NCI-H2196 treated with DMSO at 0.1 percent for 48 hours (cell line): ENCODE measurements around the gene APBA1.

ENCODE experiments used
- DNase-seq: peaks from one replicate; lab custom pipeline; 2025; ENCODE audit not compliant: unreplicated experiment; lab: John Stamatoyannopoulos, UW

Gene APBA1

DNA sequence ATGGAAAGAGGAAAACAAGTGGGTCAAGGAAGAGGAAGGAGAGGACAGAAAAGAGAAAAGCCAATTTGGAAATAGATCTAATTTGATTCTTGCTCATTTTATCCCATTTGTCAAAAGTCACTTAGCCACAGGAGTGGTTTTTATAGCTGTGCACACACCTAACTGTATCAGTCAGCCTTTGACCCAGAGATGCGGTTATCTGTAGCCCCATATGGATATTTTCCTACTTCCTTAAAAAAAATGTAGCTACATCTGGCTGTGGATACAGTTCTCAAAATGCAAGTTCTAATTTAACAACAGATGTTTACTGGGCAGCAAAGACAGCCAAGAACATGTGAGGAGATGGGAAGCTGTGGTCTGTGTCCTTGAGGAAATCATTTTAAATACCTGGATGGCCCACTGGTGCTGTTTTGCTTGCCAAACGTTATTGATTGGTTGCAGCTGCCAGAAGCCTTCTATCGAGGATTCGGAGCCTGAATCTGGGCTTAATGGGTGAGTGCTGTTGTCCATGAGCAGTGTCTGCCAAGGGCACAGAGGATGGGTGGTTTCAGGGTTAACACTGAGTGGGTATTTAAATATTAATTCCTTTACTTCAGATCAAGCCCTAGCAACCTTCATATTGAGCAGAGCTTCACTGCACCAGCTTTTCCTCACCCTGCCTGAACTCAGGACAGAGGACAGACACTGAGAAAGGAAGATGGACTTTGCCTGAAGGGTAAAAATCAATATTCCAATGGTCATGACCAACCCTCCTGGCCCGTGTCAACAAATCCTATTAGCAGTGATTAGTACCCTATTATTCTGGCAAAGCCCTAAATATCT, 92.2 kb downstream of the APBA1 start:
- DNase-seq: no peak

DNA sequence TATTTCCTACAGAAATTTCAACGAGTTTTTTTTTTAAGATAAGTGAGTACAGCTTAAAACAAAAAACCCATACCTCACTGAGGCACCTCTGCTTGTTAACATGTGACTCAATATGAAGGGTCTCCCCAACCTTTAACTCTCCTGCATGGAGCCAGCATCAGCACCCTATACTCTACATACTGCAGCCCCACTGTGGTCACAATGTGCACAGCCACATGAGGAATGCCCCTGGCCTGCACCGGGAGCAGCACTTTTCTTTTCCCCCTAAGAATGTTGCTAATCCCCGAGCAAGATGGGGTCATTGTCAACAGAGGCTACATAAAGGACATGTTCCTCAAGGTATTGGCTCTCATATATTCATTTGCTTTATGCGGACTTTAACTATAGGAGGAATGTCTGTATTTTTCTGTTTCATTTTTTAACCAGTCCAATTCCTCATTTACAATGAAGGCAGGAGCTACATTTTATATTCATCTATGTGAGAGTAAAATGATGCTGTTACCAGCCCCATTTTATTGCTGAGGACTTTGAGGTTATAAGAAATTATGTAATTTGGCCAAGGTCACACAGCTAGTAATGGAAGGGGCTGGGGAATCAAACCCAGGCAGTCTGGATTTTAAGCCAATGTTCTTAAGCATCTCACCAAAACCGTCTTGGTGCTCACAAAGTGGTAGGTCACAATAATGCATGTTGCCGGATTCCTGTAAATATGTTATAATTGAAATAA, 93.0 kb downstream of the APBA1 start:
- DNase-seq: no peak

DNA sequence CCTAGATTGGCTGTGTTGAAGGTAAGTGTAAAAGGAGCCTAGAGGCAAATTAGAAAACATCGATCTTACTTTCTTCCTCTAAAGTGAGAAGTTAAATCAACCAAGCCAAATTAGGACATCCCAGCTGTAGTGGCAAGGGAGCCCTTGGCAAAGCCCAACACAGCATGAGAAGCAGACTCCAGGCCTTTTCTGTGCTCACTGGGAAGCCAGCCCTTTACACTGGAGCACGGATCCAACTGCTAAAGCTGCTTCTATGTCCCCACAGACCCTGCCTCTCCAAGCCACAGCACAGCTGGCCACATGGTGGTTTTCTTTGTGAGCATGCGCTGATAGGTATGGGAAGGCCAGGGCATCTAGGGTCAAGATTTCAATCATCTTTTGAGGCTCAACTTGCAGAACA, 94.1 kb downstream of the APBA1 start:
- DNase-seq: no peak

DNA sequence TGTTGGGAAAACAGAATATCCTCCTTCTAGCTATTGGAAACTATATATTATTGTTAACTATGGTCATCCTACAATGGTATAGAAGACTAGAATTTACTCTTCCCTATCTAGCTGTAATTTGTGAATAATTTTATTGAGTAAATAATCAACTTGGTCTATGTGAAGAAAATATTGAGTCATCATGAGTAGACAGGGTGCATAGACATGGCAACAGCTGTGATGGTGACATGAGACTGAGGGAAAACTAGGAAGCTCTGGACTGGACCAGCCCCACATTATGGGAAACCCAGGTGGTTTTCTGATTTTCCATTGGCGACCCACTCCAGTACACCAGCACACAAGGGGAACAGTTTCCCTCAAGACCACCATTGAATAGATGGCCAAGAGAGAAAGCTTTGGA, 95.0 kb downstream of the APBA1 start:
- no peak for DNase-seq

DNA sequence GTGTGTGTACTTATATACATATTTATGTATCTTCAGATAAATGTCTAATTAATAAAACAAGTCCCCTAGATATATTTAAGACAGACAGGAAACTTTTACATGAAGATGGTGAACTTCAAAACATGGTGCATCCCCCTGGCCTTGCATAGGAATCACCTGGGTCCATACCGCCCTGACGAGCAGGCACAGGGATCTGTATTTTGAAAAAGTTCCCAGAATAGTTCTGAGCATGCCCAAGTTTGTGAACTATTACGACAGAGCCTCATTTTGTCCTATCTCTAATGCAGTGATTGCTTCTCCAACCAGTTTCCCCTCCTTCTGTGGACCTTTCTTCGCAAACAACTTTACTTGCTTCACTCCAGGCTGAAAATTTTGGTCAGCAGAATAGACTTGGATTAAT, 98.1 kb downstream of the APBA1 start:
- no peak for DNase-seq

DNA sequence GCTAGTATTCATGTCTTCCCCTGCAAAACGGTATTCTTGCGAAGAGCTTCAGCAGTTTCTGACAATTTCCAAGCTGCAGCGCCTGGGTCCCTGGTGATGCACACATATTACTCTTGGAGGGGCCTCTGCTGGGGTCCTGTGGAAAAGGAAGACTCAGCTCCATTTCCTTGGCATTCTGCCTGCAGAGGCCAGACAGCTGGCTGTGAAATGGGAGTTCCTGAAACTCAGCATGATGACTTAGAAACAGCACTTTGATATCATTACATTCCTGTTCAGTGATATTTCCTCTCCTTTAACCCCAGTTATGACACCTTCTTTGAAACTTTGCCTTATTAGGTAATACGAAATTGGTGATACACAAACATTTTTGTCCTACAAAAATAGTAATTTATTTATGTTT, 98.5 kb downstream of the APBA1 start:
- no peak for DNase-seq

DNA sequence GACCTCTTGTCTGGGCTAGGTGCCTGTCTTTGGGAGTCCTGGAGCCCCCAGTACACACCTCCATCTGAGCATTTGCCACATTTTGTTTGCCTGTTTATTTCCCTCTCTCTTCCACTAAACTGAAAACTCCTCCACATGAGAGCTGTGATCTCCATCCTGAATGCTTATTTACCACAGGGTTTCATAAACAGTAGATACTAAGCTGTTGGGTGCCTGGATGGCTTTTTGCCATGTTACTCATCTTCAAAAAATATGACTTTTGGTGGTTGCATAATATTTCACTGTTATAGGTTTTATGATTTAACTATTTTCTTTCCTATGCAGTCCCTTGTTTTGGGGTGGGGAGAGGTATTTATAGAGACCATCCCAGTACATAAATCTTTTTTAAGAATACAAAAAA, 99.6 kb downstream of the APBA1 start:
- DNase-seq: no peak

DNA sequence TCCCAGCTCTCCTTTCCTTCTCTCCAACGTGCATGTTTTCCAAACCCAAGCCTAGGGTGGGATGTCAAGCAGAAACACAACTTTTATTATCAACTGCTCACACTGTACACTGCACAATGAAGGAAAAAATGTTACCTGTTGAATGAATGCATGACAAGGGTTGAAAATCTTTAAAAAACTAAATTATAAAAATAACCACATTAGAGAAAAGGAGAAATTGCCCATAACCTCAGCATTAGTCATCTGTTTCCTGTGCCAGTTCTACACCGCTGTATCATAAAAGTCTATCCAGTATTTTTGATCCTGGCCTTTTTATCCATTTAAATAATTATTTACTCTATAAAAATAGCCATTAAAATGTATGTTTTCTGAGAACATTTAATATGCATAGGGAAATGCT, 101.1 kb downstream of the APBA1 start:
- no peak for DNase-seq

DNA sequence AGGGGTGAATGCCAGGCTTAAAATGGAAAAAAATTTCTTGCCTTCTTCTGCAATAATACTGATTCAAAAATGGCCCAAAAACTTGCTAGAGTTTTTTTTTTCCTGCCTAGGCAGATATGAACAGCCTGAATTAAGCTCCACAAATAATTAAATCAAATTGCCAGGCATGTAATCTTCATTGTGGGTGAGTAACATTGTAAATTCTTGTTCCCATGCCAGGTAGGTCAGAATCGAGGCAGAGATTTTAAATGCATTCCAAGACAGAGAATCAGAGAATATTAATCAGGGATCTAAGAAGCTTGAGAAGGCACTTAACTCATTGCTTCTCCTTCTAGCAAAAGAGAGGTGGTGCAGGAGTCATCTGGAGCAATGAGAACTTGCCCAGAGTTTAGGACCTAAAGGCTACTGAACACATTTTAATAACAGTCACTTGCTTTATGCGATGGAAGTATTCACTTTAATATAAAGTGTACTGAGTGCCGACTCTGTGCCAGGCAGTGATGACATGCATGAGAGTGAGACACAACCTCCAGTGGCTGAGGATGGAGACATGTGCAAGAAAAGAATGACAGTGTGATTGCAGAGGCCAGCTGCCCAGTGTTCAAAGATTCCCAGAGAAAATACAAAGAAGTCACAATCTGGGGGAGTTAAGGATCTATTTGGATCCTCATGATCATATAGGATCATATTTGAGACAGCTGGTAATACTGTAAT, 102.3 kb downstream of the APBA1 start:
- no peak for DNase-seq

DNA sequence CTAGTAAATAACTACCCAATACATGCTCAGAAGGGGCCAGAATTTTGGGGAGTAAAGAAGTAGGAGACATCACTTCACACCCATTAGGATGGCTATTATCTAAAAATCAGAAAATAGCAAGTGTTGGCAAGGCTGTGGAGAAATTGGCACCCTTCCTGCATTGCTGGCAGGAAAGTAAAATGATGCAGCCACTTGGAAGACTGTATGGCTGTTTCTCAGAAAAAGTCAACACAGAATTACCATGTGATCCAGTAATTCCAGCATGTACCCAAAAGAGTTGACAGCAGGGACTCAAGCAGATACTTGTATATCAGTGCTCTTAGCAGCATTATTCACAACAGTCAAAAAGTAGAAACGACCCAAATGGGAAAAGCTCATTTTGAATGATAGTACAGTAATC, 107.6 kb downstream of the APBA1 start:
- DNase-seq: no peak

DNA sequence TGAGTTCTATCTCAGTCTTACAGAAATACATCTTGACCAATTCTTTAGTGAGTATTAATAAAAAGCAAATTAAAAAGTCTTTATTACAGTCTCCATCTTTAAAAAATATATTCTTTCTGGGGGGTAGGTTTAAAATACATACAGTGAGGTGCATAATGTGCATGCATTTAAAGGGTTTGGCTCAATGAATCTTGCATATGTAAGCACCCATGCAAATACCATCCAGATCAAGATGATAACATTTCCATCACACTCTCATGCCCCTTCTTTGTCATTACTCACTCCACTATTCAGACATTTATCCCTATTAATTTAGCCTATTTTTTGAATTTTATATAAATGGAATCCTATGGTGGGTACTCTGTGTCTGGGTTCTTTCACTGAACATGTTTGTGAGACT, 113.0 kb downstream of the APBA1 start:
- no peak for DNase-seq

DNA sequence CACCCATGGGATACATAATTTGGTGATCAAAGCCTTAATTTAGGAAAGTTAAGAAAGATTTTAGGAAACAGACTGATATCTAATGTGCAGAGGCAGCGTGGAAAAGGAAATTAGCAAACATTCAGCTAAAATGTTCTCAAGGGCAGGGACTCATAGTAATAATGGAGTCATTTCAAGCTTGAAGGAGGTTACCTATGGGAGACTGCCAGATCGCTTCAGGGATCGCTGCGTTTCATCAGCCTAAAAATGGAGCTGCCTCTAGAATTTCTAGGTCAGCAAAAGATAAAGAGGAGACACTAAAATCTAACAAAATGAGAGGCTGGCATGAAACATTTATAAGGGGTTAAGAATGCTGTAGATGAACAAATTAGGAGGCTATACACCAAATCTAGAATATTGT, 115.5 kb downstream of the APBA1 start:
- DNase-seq: no peak

DNA sequence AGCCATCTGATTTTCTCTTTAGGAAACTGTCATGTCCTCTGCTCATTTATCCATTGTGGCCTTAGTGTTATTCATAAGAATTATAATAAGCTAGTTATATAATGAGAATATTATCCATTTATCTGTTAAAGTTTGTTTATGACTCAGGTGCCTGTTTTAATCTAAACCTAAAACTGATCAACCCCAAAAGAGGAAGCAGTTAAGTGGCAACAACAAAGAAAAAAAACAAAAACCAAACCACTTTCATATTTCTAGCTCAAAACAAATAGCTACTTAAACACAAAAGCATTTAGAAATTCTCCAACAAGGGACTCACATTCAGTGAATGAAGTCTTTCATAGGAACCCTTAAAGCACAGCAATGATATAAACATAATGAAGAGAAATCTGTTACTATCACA, 116.4 kb downstream of the APBA1 start:
- DNase-seq: no peak

DNA sequence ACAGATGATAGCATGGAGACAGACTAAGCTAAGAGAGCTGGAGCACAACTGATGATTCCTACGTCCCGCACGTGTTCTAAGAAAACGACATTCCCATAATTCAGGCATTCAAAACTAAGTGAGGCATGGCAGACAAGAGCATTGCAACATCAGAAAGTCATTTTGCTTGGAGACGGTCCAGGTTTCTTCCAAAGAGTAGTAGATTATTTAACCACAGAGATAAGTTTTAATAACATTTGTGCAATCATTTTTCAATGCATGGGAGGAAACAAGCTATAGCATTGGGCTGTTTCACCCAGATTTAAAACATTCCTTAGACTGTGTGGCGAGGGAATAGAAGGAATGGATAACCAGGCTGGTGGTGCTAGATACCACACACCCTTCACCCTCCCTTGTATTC, 117.2 kb downstream of the APBA1 start:
- DNase-seq: no peak

DNA sequence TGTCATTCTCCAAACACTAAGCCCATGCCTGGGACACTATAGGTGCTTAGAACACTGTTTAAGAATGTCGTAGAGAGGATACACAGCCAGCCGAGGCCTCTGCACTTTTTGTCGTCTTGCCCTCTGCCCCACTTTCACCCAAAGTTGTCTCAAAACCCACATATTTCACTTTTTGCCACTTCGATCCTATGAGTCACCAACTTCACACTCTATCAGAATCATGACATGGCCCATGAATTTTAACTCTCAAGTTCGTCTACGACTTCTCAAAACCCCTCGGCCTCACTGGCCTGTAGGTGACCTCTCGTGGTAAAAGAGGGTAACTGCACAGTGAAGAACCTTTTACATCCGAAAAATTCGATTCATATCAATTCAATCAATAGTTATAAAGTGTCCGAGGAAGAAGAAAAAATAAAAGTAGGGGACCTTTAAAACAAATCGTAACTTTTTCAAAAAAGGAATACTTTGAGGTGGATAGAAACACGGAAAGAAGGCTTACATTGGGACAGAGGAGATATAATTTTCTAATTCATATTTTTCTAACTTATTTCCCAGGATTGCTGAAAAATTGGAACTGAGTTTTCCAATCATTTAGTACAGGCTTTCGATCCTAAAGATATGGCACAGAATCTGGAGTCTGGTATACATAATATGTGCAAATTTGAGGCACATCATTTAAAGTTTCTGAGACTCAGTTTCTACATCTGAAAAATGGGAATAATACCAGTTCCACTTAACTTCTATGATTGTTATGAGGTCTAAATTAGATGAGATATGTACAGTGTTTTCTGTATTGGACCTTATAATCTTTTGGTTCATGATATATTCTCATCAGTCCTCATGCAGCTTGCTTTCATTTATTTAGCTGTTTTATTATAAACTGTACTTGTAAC, 122.6 kb downstream of the APBA1 start:
- peak; percentile 12 for DNase-seq

DNA sequence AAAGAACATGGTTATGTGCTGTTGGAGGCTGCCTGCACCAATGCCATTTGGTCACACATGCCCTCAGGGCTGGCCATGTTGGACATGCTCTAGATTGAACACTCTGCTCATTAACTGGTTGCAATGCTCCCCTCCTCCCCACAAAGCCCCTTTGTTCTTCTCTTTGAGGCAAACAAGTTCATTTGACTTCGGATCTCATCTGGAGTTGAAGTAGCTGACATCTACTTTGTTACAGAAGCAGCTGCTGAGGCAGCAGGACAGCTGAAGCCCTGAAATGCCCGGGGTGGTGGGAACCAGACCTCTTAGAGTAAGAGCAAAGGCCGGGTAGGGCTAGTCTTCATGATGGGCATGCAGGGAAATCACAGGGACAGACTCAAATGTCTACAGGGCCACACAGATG, 123.5 kb downstream of the APBA1 start:
- DNase-seq: no peak

DNA sequence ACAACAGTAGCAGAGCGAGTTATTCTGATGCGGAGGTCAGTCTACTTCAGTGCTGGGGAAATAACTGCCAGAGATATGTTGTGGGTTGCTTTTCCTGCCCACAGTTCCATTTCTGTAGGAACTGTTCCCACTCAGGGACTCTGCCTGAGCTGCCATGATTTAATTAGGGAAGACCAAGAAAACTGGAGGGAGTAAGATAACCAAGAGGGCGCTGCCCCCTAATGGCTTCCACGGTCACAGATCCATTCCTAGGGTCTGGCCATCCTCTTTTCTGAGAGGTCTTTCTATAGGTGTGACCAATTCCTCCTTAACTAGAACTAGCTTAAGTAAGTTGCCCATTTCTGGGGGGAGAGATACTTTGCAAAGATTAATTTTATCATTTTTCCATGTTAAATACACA, 125.9 kb downstream of the APBA1 start:
- DNase-seq: no peak

DNA sequence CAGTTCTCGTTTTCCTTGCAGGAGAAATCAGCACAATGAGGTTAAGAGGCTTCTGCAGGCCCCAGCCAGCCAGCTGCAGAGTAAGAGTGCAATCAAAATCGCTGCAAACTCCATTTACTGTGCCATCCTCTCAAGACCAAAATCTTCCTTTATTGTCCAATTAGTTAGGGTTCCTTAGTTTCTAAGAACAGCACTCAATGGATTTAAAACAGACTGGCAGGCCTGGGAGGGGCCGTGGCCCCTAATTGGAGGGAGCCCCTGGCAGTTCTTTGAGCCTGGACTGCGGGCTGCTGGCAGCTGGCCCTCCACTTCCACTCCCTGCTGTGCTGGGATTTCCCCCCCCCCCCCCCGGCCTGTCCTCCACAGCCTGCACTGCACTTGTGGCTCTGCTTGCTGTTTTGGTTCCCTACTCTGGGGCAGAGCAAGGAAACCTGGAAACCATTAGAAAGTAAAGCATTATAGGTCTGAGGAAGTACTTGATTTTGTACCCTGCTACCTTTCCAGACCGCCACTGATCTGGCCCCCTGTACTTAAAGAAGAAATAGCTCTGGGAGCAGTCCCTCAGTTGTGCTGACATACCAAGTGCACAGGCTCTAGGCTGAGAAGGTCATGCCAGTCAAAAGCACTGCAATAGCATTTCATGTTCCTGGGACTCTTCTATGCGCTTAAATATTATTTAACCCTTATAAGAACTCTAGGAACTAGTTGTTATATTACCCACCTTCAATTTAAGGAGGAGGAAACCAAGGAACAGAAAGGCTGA, 129.0 kb downstream of the APBA1 start:
- DNase-seq: no peak

DNA sequence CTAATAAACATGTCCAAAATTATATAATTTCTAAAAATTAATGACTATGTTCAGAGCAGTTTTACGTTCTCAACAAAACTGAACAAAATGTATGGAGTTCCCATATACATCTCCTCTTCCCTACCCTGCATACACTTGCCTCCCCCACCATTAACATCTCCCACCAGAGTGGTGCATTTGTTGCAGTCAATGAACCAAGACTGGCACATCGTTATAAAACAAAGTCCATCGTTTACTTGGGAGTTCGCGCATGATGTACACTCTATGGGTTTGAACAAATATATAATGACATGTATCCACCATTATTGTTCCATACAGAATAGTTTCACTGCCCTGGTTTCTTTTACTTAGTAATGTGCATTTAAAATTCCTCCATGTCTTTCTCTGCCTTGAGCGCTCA, 130.1 kb downstream of the APBA1 start:
- DNase-seq: no peak

DNA sequence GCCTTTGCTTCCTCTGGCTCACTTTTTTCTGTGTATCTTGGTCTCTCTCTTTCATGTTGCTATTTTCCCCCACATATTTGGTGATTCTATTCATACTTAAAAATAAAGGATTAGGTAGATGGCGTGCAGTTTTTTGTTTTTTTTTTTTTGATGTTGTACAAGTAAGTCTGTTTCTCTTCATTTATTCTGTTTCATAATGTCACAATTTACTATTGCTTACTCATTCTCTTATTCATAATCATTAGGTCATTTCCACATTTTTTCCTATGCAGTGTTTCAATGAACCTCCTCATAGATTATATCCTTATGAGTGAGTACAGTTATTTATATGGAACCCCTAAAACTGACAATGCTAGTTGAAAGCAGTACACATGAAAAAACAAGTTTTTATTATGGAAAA, 136.3 kb downstream of the APBA1 start:
- DNase-seq: no peak
